HUDEP-2 (cell line): ENCODE data around the gene AATK.

ENCODE experiments used
- DNase-seq, 76 experiments: peaks; one replicate each; lab custom pipeline; 2025; ENCODE audit not compliant: unreplicated experiment in 76 of 76; lab: John Stamatoyannopoulos, UW

AATK gene

DNA sequence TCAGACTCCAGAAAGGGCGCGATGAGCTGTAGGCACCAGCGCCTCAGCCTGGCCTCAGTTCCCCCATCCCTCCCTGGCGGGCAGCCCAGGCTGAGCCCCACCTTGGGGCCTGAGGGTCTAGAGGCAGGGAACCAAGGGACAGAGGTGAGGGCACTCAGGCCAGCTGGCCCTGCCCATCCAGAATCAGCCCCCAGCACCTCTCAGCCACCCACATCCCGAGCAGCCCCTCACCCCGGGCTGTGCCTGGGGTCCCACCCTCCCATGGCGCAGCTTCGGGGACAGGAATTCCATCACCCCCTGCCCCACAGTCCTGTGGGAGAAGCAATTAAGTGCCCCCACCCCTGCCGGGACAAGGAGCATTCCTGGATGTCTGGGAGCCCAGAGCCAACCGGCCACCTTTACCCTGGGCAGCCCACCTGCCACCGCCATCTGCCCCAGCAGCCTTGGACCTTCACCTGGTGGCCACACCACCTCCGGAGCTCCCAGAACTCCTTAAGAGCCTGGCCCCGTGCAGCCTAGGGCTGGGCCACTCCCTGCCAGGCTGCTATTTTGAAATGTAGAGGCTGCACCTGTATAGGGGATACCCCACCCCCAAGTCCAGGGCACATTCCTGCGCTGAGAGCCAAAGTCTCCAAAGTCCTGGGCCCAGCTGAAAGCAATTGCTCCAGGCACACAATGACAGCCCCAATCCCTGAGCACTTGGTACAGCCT is 34.4 kb downstream of the AATK start:
- no peak for DNase-seq

DNA sequence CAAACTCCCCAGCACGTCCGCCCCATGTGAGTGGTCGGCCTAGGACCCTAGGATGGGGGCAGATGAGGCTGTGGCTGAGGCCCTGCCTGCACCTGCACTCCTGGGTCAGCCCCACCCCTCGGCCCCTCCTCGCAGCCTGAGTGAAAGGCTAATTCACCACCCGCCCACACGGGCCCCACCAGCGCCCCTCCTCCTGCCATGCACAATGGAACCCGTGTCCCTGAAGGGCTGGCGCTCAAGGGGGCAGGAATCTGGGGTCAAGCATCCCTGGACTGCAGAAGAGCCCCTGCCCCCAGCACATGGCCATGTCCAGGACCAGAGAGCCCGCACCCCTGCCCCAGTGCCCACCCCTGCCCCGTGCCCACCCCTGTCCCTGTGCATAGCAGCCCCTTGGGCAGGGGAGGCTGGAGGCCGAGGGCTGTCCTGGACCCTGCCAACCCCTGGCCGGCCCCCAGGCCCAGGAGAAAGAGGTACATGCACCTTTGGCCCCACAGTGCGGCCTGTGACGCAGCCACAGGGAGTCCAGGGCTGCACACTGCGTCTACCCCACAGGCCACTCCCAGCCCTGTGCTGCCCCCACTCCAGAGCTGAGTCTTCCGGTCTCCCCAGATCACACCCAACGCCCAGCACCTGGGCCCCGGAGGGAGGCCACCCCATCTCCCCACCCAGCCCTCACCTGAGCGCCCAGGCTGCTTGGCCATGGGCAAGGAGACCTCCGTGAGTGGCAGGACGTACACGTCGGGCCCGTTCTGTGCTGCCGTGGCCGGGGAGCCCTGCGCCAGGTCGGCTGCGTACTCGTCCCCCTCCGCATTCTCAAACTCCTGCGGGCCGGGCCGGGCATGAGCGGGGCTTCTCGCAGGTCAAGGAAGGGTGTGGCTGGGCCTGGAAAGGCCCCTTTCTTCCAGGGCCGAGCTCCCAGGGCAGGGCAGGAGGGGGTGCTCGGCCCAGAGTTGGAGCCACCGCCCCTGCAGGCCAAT is 35.3 kb downstream of the AATK start:
- no peak for DNase-seq

DNA sequence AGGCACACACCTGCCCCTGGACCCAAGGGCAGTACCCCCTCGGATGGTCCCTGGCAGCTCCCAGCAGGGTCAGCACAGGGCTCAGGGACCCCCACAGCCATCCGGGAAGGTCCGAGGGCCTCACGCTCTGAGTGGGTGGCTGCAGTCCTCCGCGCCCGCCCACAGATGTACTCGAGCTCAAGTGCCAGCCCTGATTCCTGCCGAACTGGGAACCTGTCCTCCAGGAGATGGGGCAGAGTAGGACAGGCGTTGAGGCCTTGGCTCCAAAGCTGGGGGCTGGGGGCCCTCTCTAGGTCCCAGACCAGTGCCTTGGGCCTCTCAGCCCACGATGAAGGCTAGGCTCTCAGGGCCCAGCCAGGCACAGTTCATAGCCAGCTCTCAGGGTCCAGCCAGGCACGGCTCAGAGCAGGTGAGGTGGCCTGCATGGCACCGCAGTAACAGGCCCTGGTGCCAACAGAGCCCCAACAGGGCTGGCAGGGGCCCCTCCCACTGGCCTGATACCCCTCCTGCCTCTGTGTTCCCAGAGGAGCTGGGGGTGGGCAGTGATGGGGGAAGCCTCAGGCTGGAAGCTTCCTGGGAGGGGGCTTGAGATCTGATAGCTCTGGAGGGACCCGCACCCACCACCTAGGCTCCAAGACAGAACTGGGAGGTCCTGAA is 36.2 kb downstream of the AATK start:
- no peak for DNase-seq

DNA sequence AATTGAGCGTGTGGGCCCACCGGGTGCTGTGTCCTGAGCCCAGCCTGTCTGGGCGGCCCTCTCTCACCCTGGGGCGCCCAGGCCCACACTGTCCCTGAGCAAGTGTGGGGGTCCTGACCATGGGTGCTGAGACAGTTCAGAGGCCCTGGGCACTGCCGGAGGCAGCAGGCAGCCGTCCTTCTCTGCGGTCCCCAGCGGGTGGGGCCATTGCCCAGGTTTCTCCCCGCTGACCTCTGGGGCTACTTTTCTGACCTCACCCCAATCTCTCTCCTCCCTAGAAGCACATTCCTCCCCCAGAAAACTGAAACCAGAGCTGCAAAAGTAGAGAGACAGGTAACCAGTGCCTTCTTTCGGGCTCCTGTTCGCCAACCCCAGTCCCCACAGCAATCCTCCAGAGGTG is 36.7 kb downstream of the AATK start:
- DNase-seq = no peak

DNA sequence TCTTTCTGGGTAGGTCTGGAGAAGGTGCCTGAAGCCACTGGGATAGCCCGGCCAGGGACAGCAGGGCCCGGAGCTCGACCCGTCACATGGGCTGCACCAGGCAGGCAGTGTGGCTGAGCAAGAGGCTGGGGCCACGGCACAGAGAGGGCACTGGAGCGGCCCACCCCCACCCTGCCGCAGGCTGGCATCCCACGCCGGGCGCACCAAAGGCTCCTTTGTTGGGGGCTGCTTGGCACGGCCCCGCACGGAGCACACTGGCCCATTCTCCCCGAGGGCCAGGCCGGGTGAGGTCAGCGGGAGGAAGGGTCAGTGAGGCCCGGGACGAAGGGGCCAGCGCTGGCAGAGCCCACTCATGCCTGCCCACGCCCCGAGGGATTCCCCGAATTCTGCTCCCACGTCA is 37.2 kb downstream of the AATK start:
- DNase-seq = no peak

DNA sequence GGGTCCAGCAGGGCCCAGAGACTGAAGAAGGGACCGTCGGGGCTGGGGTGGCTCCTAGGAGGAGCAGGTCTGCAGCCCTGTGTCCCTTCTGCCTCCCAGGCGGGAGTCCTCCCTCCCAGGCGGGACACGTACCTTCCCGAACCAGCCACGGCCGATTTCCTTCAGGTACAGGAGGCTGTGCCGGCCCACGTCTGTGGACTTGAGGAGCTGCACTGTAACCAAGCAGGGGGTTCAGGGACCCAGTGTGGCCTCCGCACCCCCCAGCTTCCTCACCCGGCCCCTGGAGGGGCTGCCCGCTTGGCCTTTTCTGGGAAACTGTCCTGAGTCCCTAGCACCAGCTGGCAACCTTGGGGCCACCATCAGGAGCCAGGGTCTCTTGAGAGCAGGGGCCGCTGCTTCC is 37.7 kb downstream of the AATK start:
- no peak for DNase-seq

DNA sequence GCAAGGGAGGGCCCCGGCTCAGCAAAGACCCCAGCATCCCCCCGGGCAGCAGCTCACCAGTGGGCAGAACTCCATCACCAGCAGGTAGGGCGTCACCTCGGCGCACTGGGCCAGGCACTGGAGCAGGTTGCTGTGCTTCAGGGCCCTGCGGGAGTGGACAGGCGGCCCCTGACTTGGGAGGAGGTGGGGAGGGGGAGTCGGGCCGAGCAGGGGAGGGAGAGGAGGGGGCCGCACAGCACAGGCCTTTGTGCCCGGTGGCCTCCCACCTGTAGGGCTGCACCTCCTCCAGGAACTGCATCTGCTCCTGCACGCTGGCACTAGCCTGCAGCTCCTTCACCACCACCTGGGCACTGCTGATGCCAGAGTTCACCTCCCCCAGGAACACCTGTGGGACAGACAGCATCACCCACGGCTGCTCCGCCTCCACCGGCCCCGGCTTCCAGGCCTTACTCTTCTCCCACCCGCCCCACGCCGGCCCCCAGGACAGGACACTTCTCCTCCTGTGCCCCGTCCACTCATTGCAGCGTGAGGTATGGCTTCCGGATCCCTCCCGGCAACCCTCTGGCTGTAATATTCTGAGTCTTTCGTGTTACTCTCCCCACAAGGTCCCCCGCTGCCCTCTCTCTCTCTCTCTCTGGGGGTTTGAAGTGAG is 38.4 kb downstream of the AATK start:
- no peak for DNase-seq

DNA sequence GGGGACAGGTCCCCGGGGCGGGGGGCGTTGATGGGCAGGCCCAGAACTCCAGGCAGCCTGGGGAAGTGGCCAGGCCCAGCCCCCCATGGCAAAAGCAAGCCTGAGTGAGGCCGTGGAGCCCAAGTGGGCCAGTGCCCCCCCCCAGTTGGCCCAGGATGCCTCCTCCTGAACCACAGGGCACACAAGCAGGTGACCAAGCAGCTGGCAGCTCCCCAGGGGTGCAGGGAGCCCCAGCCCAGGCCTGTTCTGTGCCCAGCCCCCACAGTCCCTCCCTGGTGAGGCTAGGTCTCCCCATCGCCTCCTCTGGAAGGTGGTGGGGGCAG is 38.9 kb downstream of the AATK start:
- no peak for DNase-seq

DNA sequence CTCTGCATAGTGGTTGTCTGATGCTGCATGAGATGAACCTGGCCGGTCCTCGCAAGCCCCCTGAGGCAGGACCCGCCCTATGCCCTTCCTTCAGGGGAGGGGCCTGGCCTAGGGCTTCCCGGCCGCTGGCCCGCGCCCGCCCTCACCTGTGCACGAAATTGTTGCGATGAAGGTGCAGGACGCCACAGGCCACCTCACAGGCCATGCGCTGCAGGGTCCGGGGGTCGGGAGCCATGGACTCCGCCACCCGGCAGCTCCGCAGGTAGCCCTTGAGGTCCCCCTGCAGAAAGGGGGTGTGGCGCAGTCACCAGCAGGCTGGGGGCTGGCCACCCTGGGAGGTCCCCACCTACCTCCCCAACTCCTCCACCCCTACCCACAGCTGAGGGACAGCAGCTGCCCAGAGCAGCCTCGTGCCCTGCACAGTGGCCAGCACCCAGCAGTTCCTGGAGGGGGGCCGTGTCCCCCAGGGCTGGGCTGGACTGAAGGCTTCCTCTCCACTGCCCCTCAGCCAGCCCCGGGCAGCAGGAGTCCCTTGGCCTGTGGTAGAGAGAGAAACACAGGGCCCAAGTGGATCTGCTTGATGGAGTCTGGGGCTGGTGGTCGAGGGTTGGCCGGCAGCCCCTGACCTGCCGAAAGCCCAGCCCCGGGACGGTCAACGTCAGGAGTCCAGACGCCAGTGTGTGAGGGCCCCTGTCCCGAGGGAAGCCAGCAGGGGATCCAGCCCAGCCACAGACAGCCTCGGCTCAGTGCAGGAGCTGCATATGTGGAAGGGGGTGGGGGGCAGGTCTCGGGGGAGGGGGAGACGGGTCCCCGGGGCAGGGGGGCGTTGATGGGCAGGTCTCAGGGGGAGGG is 39.5 kb downstream of the AATK start:
- DNase-seq = no peak

DNA sequence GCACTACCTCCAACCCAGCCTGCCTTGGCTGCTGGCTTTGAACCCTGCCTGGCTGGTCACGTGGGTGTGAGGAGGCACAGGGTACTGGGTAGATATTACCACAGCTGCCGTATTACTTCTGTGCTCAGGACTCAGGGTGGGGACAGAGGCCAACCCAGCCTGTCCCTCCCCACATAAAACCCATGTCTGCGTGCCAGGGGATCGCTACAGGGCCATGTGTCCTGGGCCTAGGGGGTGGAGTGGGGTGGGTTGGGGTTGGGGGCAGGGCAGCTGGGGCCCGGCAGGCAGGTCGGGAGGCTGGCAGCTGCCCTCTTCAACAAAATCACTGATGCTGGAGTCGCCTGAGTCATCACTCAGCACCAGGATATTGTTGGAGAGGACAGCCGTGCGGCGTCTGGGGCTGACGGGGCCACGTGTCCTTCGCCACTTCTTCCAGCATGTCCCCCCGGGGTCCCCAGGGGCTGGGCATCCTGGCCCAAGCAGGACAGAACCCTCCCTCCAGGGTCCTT is 40.4 kb downstream of the AATK start:
- DNase-seq = peak in 12 of 76 experiments; percentile 2 to 44 (median 10)

DNA sequence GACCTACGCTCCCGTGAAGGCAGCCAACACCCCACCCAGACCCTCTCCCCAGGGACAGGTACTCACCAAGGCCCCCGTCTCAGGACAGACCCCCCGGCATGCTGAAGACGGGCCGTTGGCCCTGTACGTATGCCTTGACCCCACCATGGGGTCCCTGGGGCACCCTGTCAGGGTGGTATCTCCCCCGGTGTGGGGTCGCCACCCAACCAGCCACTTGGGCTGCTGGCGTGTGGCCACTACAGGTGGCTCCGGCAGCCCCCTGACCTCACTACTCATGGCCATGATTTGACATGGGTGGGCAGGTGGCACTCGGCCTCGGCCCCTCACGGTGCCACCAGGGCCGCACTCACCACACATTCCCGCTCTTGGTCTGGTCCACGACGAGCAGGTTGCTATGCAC is 41.6 kb downstream of the AATK start:
- DNase-seq = no peak

DNA sequence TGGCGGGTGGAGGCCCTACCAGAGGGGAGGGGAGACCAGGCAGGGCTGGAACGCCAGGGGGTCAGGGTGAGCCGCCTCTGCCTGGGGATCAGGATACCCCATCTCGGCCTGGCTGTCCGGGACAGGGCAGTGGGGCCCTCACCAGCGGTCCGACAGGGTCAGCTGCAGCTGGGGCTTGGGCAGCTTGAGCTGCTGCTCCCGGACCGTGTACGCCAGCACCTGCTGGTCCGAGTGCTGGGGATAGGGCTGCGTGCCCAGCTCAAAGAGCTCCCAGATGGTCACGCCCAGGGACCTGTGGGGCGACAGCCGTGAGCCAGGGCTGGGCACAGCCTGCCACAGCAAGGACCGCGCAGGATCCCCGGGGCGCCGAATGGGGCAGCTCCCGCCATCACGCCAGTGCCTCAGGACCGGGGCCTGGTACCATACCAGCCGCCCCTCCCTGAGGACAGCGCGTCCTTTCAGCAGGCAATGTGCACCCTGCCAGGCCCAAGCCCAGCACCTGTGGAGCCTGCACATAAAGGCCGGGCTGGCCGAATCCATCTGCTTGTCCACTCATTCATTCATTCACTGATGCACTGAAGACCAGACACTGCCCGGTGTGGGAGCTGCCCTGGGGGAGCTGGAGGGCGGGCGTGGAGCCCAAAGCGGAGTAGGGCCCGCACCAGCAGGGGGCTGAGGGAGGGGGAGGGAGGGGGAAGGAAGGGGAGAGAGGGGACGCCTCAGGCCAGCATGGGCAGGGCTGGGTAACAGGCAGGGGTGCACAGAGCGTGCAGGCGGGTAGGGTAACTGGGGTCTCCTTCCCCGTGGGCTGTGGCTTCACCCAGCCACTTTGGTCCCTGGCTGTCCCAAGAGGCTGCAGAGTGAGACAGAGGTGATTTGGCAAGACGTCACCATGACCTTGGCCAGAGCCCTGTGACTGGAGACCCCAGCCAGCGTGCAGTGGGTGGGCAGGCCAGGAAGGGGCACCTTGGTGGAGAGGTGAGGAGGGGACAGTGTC is 42.7 kb downstream of the AATK start:
- no peak for DNase-seq

DNA sequence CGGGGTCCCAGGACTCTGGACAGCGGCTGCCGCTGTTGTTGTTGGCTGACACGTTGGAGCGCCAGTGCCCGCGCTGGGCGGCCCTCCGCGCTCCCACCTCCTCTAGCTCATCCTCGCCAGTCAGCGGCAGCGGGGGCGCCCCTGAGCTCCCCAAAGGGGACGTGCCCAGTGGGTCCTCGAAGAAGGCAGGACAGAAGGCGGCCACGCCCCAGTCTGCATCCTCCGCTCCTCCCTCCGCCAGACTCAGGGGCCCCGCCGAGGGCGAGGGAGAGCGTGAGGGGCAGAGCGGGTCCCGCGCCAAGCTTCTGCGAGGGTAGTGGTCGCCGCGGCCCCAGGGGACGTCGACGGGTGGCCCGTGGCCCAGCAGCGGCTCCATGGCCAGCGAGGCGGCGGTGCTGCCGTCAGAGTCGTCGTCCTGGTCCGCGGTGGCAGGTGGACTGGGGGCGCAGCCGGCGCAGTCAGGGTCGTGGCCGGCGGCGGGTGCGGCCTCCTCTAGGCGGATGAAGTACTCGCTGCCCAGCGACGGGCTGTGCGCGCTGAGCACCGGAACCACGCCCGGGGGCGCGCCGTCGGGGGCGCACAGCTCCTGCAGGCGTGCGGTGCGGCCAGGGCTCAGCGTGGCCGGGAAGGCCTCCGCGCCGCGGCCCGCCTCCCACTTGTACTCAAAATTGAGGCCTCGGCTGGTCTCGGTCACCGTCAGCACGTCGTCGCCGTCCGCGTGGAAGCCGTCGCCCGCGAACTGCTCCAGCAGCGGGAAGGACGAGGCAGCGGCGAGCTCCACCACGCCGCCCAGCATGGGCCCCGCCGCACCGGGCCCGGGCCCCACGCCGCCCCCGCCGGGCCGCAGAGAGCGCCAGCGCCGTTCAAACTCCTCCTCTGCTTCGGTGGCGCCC is 43.9 kb downstream of the AATK start:
- no peak for DNase-seq

DNA sequence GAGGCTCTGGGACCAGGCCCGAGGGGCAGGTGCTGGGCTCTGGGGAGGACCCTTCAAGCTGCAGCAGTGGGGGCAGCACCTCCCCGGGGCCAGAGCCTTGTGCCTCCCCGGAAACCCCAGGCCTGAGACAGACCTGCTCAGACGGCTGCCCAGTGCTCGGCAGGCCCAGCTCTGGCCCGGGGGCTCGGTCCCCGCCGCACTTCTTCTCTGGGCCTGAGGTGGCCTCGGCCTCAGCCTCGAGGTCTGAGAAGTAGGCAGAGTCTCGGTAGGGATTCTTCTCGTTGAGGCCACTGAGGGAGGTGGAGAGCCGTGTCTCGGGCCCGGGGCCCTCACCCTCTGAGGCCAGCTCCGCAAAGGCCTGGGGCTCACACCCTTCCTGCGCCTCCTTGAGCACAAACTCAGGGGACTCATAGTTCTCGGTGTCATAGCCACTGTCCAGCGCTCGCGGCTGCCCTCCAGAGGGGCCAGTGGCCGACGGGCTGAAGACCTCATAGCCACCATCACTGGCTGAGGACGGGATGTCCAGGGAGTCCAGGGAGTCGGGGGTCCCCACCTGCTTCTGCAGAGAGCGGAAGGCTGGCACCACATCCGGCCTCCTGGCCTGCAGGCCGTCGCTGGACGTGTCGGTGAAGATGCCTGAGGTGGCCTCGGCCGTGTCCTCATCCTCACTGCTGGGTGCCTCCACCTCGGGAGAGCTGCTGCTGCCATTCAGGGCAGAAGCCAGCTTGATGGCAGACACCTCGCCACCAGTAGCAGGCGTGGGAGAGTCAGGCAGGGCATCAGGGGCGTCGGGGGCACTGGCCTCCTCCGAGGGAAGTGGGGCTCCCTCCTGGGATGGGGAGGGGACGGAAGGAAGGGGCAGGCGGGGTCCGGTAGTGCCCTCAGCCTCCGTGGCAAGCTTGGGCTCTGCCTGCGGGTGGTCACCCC is 45.1 kb downstream of the AATK start:
- DNase-seq = peak in 1 of 76 experiments; percentile 16

DNA sequence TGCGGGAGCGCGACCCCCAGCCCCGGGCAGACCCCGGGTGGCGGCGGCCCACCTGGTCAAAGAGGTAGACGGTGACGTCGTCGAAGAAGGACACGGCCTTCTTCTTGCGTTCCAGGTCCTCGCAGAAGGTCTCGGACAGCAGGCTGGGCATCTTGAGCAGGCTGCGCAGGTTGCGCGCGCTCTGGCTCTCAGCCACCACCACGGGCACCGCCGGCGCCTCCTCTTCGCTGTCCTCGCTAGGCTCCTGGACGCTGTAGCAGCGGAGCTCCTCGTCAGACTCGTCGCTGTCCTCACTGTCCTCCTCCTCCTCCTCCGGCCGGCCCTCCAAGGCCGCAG is 45.9 kb downstream of the AATK start:
- no peak for DNase-seq

DNA sequence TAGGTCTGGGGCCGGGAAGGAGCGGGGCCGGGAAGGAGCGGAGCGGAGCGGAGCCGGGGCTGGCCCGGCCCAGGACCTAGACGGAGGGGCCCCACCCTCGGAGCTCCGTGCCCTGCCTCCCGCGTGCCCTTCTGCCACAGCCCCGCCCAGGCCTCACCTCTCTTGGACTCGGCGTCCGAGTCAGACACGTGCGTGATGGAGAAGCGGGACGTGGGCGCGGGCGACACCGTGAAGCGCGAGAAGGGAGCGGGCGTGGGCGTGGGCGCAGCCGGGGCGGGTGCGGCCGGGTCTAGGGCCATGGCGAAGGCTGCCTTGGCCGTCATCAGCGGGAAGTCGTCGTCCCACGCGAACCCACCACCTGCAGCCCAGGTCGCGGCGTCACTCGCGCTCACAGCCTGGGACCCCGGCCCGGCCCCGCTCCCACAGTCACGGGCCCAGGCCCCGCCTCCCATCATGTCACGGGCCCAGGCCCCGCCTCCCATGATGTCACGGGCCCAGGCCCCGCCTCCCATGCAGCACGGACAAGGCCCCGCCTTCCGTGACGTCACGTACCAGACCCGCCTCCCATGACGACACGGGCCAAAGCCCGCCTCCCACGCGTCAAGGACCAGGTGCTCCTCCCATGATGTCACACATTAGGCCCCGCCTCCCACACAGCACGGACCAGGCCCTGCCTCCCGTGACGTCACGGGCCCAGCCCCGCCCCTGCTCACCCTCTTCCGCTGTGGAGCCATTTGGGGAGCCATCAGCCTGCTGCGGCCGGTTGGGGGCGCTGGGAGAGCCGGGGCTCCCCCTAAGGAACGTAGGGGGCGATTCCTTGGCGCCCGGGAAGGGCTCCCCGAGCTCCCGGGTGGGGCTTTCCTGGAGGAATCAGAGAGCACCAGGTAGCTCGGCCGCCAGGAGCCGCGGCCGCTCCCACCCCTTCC is 46.5 kb downstream of the AATK start:
- DNase-seq = peak in 74 of 76 experiments; percentile 19 to 97 (median 89)
